ENCODE data around the gene ZNF366.
"Not testable (repeated sequence)": the region's sequence is repeated elsewhere in the genome, so short reads cannot be mapped to it uniquely, and the experiment has no call there.

GRCh38 chr5:72404771-72405170 is 102.4 kb downstream of the ZNF366 start:
- TF ChIP-seq CTCF (IDR thresholded peaks at IDR 0.05; ENCODE audit: insufficient read depth, low read depth, low read length); EZH2 (IDR thresholded peaks at IDR 0.05; ENCODE audit: insufficient read depth, low read length): not testable (repeated sequence)

Measured in astrocyte (in vitro differentiated cells and primary cell).